ENCODE data around the gene EZH1.

DNA sequence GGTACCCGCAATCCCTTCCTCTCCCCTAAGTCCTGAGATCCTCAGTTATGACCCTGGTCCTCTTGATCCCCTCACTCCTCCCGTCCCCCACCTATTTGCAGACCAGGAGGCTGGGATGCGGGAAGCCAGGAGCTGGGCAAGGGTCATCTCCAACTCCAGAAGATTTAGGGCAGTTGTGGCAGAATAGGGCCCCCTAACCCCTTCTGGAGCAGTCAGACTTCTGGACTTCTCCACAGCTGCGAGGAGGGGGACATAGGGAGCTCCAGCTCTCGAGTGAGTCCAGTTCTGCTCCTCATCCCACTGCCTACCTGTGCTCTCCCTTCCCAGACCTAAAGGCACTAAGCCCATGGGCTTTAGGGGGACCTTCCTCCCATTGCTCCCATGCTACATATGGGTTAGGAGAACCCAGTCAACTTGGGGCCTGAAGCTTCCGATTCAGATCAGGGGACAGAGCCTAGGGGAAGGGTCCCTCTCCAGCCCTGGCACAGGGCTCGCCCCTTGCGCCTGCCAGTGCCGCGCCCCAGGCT lies 36.9 kb upstream of the EZH1 start:
- TF ChIP-seq POLR2A (IDR thresholded peaks at IDR 0.05): no peak
- TF ChIP-seq, protein P1, sequence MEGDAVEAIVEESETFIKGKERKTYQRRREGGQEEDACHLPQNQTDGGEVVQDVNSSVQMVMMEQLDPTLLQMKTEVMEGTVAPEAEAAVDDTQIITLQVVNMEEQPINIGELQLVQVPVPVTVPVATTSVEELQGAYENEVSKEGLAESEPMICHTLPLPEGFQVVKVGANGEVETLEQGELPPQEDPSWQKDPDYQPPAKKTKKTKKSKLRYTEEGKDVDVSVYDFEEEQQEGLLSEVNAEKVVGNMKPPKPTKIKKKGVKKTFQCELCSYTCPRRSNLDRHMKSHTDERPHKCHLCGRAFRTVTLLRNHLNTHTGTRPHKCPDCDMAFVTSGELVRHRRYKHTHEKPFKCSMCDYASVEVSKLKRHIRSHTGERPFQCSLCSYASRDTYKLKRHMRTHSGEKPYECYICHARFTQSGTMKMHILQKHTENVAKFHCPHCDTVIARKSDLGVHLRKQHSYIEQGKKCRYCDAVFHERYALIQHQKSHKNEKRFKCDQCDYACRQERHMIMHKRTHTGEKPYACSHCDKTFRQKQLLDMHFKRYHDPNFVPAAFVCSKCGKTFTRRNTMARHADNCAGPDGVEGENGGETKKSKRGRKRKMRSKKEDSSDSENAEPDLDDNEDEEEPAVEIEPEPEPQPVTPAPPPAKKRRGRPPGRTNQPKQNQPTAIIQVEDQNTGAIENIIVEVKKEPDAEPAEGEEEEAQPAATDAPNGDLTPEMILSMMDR (IDR thresholded peaks at IDR 0.05 in 4 of 5, conservative IDR thresholded peaks at IDR 0.05 in 1 of 5): no peak
